GM23338 (cell line): ENCODE results near the gene ZSWIM1.

Source experiments
- CTCF ChIP-seq, 2 experiments: fragments of 200-600 bp in 1 of 2; sonication (generic) in 1 of 2; conservative IDR thresholded peaks; 2 replicates each; pipeline versions ENCODE4 v1.5.1 to v1.6.1; 2016 to 2017; ENCODE audit warnings: antibody characterized with exemption in 2 of 2, low read depth in 2 of 2, mild to moderate bottlenecking in 2 of 2, moderate library complexity in 1 of 2
- EZH2 ChIP-seq: fragments of 200-600 bp; sonication (generic); IDR thresholded peaks from one replicate; pipeline ENCODE4 v1.8.0; 2017; ENCODE audit warnings: antibody characterized with exemption, mild to moderate bottlenecking, low read depth; ENCODE audit not compliant: unreplicated experiment

GRCh38 chr20:45890985-45891983, 10.3 kb downstream of the ZSWIM1 start, which contains the start of the genes CTSA and NEURL2:
- no peak for TF ChIP-seq EZH2
- peak in 1 of 2 experiments; percentile 21; a peak in 2 of 4 replicates for TF ChIP-seq CTCF (conservative IDR thresholded peaks at IDR 0.05; ENCODE audit: low read depth in 2 of 2)
